GM08714 (cell line): ENCODE results near the gene CERS6.
"Not testable (repeated sequence)": the region's sequence is repeated elsewhere in the genome, so short reads cannot be mapped to it uniquely, and the experiment has no call there.

Source experiments
- H3K4me3 ChIP-seq: fragments of 200-500 bp; sonication (Bioruptor generic); 2 replicates; pipeline ENCODE4 v1.5.1; 2014; ENCODE audit warnings: mild to moderate bottlenecking, low read length, inconsistent platforms
- ZNF274 ChIP-seq: IDR thresholded peaks from 2 replicates; pipeline ENCODE4 v1.6.1; 2012; ENCODE audit warnings: mild to moderate bottlenecking, low read depth, low read length

The CERS6 gene

DNA sequence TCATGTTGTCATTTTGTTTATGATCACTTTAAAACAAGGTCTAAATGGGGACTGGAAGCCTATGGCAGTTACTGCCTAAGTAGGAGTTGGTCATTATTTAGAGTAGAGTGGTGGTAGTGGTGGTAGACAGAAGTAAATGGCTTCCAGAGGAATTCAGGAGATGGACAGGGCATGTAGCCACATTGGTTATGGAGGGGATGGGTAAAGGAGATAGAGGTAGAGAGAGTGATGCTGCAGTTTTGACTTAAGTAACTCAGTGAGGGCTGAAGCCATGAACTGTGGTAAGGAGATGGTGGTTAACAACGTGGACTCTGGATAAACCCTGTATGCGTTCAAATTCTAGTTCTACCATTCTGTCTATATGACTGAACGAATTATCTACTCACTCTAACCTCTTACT is 284.7 kb downstream of the CERS6 start:
- no peak for TF ChIP-seq ZNF274
- H3K4me3 ChIP-seq, result no peak overlapping the region

DNA sequence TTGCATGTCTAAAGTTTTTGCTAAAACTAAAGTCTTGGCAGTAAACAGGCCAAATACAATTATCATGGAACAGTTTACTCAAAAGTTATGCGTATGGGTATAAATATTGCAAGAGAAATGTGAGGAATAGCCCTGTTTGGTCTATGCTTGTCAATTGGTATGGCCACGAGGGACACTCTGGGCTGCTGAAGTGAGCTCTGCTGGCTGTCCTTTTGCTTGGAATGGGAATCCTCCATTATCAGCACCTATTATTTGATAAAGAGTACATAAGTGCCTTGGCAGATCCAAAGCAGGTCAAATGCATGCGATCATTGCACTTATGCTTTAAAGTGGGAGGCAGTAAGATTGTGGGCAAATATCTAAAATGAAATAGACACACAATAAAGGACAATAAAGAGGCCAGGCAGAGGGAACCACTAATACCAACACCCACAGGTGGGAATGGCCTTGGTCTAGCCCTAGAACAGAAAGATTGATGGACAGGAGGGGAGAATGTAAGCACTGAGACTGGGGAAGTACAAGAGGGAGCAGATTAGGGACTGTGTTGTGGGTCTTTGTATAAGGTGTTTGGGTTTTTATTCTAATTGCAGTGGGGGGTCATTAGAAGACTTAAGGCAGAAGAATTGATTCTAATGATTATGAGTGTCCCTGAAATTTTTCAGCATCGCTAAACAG is 286.3 kb downstream of the CERS6 start:
- H3K4me3 ChIP-seq, result no peak overlapping the region
- no peak for TF ChIP-seq ZNF274

DNA sequence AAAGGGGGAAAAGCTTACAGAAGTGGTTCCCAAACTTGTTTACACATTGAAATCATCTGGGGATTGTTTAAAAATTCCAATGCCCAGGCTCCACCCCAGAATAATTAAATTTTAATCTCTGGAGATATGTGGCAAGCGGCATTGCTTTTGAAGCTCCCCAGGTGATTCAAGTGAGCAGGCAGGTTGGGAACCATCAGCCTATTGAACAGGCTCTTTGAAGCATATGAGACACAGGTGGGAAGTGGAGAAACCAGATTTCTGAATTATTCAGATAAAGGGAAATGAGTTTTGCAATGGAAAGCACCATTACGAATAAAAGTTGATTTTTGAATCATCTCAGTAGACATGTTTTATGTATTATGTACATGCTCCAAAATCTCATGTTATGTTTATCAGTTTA is 288.8 kb downstream of the CERS6 start:
- no peak for TF ChIP-seq ZNF274
- H3K4me3 ChIP-seq, result no peak overlapping the region

DNA sequence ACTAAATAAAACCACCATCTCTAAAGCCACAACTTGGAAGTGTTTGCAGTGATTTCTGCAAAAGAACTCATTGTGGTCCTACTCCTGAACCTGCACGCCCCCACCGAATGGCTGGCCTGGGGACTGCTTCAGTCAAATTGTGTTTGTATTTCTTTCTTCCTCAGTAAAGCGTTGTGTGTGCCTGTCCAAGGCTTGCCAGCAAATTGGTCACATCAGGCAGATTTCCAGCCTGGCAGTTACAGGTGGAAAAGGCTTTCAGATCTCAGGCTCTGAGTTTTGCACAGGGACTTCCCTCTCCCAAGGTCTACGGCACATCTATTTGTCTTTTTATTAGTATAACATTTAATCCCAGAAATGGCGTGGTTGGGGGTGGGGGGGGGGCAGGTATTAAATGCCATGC is 292.4 kb downstream of the CERS6 start:
- TF ChIP-seq ZNF274, result no peak
- H3K4me3 ChIP-seq, result no peak overlapping the region

DNA sequence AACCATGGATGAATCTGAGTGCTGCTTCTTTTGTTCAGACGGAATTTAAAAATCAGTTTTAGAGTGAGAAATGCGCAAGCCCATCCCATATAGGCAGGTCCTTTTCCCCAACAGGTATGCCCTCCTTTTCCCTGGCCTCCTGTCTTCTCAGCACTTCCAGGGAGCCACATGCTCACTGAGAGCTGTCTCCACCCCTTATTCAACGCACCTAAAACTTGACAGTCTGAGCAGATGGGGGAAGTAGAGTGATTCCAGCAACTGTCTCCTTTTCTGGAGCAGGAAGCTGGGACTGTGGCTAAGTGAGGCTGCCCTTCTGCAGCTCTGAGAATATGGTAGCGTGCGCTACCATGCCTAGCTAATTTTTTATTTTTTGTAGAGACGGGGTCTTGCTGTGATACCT is 293.2 kb downstream of the CERS6 start:
- no peak for TF ChIP-seq ZNF274
- no peak overlapping the region for H3K4me3 ChIP-seq

DNA sequence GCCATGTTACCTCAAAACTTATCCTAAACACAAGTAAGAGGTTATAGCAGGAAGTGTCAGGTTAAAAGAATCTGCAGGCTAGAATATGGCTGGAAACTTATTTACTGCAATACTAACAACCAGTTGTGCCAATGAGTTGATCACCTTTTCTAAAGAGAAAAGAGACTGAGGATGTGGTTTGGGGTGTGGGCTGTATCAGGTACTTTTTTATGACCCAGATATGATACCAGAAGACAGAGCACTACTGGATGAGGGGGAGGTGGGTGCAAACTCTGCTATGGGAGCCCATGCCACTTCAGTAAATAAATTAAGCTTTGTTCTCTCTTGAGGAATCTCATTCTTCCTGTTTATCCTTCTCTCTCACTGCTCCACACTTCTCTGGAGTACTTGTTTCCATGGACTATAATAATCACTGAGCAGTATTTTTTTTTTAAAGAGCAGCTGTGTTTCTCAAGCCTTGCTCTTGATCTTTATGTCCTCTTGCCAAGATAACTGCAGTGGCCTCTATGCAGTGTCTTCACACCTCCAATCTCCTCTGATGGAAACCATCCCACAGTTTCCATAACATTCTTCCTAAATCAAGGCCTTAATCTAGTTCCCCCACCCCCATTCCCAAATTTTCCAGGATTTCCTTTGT is 295.1 kb downstream of the CERS6 start:
- H3K4me3 ChIP-seq, result no peak overlapping the region
- no peak for TF ChIP-seq ZNF274

DNA sequence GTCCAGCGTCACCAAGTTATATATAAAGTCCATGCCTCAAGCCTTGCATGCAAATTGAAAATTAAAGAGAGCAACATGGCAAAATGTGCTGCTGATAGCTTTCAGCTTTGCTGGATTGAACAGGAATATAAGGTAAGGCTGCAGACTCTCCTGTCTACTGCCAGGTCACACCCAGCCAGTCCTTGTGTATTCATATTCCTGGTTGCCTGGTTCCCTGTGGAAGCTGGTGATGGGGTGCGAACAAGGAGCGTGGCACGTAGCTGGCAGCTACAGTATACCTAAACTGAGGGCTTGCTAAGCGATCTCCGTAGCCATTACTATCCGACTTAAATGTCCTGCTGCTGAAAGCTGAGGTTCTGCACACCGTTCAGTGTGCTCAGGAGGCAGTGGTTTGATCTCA is 296.3 kb downstream of the CERS6 start:
- no peak overlapping the region for H3K4me3 ChIP-seq
- TF ChIP-seq ZNF274, result no peak

DNA sequence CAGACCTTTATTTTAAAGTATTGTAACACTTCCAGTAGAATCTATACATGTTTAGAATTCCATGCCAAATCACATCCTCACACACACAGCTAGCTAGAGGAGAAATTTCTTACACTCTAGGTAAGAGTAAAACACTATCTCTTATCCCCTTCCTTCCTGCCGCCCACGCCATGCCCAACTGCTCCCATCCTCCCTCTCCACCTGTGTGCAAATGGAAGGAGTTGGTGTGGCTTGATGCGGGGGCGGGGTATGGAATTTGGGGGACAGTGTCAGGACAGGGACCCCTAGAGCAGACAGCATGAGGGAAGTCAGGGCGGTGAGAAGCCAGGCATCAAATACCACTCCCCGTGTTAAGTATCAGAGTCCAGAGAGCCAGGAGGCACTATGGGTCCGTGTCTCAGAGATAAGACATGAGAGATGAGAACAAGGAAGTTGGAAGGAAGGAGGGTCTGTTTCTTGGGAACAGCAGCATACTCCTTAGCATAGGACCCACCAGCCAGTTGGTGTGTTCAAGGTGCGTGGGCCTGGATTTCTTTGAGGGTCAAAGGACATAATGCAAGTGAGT is 297.8 kb downstream of the CERS6 start:
- TF ChIP-seq ZNF274, result no peak
- no peak overlapping the region for H3K4me3 ChIP-seq

DNA sequence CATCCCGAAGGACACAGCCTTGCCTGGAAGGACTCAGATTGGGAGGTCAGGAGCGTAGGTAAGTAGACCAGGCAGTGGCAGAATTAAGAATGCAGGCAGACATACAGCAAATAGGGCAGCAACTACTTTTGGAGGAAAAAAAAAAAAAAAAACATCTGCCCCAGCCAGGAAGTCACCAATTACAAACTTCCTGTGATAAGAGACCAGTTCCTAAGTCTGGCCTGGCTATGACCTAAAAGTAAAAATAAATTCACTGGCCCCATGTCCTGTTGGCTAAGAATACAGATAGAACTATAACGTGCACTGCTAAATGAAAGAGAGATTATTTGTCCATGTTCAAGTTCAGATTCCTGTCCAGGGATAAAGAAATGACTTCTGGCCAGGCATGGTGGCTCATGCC is 301.2 kb downstream of the CERS6 start:
- no peak overlapping the region for H3K4me3 ChIP-seq
- no peak for TF ChIP-seq ZNF274

DNA sequence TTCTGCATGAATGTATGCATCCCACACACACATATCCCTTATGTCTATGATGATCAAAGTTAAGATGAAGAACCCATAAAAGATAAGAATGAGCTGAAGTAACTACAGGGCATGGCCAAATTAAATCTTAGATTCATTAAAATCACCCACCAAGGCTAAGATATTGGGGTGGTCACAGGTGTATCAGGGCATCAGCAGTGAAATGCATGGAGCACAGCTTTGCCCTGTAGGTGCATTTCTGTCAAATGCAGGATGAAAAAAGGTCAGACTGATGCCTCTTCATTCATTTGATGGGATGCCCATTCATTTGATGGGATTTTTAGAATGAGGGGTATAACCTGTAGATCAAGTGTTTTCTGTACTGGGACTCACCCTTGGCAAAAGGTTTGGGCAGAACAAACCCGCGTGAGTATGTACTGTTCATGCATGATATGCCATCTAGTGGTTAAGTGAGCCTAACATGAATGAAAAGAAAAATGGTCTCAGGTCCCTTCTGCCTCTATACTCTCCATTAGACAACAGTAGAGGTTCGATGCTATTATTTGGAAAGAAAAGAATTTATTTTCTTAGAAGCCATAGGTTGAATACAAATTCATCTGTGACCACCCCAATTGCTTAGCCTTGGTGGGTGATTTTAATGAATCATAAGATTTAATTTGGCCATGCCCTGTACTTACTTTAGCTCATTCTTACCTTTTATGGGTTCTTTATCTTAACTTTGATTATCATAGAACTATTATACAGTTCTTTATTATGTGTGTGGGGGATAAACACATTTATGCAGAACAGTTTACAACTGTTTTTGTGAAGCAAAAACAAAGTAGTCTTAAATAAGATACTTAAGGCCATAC is 303.1 kb downstream of the CERS6 start:
- H3K4me3 ChIP-seq, result no peak overlapping the region
- no peak for TF ChIP-seq ZNF274

DNA sequence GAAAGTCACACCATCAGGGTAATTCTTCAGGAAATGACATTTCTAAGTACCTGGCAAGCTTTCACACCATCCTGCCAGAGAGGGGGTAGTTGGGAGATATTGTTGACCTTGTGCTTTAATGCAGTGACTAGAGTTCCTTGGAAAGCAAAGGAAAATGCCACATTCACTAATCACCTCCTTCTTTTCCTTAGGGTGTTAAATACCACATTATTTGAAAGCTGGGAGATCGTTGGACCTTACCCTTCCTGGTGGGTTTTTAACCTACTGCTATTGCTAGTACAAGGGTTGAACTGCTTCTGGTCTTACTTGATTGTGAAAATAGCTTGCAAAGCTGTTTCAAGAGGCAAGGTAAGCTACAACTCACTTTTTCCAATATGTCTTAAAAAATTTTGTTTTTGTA is 309.3 kb downstream of the CERS6 start:
- H3K4me3 ChIP-seq, result no peak overlapping the region
- no peak for TF ChIP-seq ZNF274

DNA sequence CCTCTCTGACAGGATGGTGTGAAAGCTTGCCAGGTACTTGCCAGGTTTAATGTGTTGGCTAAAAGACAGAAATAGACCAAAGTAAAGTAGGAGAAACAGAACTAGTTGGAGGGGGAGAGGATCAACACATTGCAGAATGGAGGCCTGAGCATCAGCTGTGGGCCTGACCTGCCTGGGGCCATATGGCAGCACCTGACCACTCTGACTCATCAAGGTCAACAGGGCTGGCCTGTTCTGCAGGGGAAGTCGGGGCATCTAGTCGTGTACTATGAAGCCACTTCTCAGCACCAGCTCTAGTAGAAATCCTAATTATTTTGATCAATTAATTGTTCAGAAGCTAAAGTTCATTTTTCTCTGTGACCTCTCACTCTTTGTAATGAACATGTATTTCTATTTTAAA is 310.5 kb downstream of the CERS6 start:
- TF ChIP-seq ZNF274, result no peak
- no peak overlapping the region for H3K4me3 ChIP-seq

DNA sequence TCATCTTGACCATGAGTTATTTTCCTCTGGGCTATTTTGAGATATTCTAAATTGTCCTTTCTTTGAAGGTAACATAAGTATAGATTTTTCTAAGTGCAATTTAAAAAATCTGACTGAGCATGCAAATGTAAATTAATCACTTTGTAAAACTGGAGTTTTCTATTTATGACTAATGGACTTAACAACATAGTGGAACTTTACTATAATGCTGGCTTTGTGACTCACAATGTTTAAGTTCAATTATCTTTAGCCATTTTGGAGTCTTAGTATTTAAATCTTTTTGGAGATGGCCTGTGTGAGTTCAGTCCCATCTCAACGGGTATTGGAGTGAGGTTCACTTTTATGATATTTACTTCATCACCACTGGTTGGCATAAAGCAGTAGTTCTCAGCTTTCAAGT is 311.2 kb downstream of the CERS6 start:
- no peak overlapping the region for H3K4me3 ChIP-seq
- no peak for TF ChIP-seq ZNF274

DNA sequence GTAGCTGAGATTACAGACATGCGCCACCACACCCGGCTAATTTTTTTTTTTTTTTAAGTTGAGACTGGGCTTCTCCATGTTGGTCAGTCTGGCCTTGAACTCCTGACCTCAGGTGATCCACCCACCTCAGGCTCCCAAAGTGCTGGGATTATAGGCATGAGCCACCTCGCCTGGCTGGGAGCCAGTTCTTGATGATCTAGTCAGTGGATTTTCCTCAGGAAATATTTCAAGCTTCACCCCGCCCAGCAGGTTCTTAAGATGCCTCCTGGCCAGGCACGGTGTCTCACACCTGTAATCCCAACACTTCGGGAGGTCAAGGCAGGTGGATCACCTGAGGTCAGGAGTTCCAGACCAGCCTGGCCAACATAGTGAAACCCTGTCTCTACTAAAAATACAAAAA is 312.3 kb downstream of the CERS6 start:
- not testable (repeated sequence) for H3K4me3 ChIP-seq

DNA sequence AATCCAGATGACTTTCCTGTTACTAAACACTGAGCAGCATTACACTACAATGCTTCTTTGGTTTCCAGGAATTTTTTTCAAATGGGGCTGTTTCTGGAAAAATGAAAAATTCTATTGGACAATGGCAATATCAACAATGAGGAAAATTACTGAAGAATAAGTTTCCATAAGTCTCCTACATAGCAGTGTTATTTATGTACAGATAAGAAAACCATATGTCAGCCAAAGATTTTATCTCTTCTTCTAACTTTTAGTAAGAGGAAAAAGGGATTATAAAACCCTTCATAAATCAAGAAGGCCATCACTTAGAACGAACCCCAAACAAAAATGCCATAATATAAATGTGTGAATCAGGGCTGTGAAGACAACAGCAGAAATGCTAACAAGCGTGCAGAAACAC is 314.7 kb downstream of the CERS6 start:
- H3K4me3 ChIP-seq, result no peak overlapping the region
- TF ChIP-seq ZNF274, result no peak
